ENCODE data around the gene BCAS3. TPM values are rescaled to one million over a fixed set of nuclear protein-coding genes. Genes with fewer than 3 reads are reported as not detected.

The BCAS3 gene
- total RNA-seq, 1 donor from 2014 or later = 19.0 TPM

GRCh38 chr17:61177351-61177750 lies 499.7 kb downstream of the BCAS3 start:
- intact Hi-C loops (cut with micrococcal nuclease) = no loop called here

- intact Hi-C loops (cut with micrococcal nuclease) = no loop called here
Observed at GRCh38 chr17:61178284-61178683, 500.6 kb downstream of the BCAS3 start.

- intact Hi-C loops (cut with micrococcal nuclease) = no loop called here
Observed at GRCh38 chr17:61179380-61179806, 501.7 kb downstream of the BCAS3 start.

GRCh38 chr17:61183793-61184192 lies 506.1 kb downstream of the BCAS3 start:
- intact Hi-C loops (cut with micrococcal nuclease) = no loop called here

GRCh38 chr17:61185385-61185784 lies 507.7 kb downstream of the BCAS3 start:
- intact Hi-C loops (cut with micrococcal nuclease) = no loop called here

- intact Hi-C loops (cut with micrococcal nuclease) = no loop called here
Observed at GRCh38 chr17:61187038-61187437, 509.4 kb downstream of the BCAS3 start.

GRCh38 chr17:61188081-61188480 lies 510.4 kb downstream of the BCAS3 start:
- intact Hi-C loops (cut with micrococcal nuclease) = no loop called here

GRCh38 chr17:61189968-61190367 lies 512.3 kb downstream of the BCAS3 start:
- intact Hi-C loops (cut with micrococcal nuclease) = no loop called here

- intact Hi-C loops (cut with micrococcal nuclease) = no loop called here
Observed at GRCh38 chr17:61196302-61196704, 518.7 kb downstream of the BCAS3 start.

- intact Hi-C loops (cut with micrococcal nuclease) = no loop called here
Observed at GRCh38 chr17:61196799-61197198, 519.1 kb downstream of the BCAS3 start.

- intact Hi-C loops (cut with micrococcal nuclease) = no loop called here
Observed at GRCh38 chr17:61199431-61200338, 522.0 kb downstream of the BCAS3 start.

GRCh38 chr17:61200339-61200715 lies 522.7 kb downstream of the BCAS3 start:
- intact Hi-C loops (cut with micrococcal nuclease) = no loop called here

- intact Hi-C loops (cut with micrococcal nuclease) = no loop called here
Observed at GRCh38 chr17:61201211-61201610, 523.6 kb downstream of the BCAS3 start.

GRCh38 chr17:61202564-61202963 lies 524.9 kb downstream of the BCAS3 start:
- intact Hi-C loops (cut with micrococcal nuclease) = no loop called here

GRCh38 chr17:61203671-61204131 lies 526.0 kb downstream of the BCAS3 start:
- intact Hi-C loops (cut with micrococcal nuclease) = no loop called here

GRCh38 chr17:61204456-61204855 lies 526.8 kb downstream of the BCAS3 start:
- intact Hi-C loops (cut with micrococcal nuclease) = no loop called here

- intact Hi-C loops (cut with micrococcal nuclease) = no loop called here
Observed at GRCh38 chr17:61205401-61205800, 527.8 kb downstream of the BCAS3 start.

GRCh38 chr17:61205931-61206330 lies 528.3 kb downstream of the BCAS3 start:
- intact Hi-C loops (cut with micrococcal nuclease) = no loop called here

GRCh38 chr17:61206922-61207321 lies 529.3 kb downstream of the BCAS3 start:
- intact Hi-C loops (cut with micrococcal nuclease) = no loop called here

- intact Hi-C loops (cut with micrococcal nuclease) = no loop called here
Observed at GRCh38 chr17:61208301-61209105, 530.9 kb downstream of the BCAS3 start.

- intact Hi-C loops (cut with micrococcal nuclease) = no loop called here
Observed at GRCh38 chr17:61209106-61209439, 531.4 kb downstream of the BCAS3 start.

- intact Hi-C loops (cut with micrococcal nuclease) = no loop called here
Observed at GRCh38 chr17:61209525-61209924, 531.9 kb downstream of the BCAS3 start.

Data from T-helper 1 cell treated with Interleukin-12 subunit alpha and Interleukin-12 subunit beta and Interleukin-4 antibody, amounts not matched to agents 30 ng/mL and 1 ng/mL, for 36 hours (primary cell).